HFF-Myc (cell line): ENCODE data around the gene XPNPEP2.

Experiments
- DNase-seq: peaks from one replicate; pipeline ENCODE4 v3.0.0-alpha.2; 2011; ENCODE audit warnings: low read depth; ENCODE audit errors: extremely low read depth
- H3K4me3 ChIP-seq: replicated peaks from 2 replicates; pipeline ENCODE4 v1.5.1; 2011; ENCODE audit warnings: low read depth, mild to moderate bottlenecking, control low read depth, low read length
- CTCF ChIP-seq: IDR thresholded peaks from 2 replicates; pipeline ENCODE4 v1.5.1; 2012; ENCODE audit warnings: mild to moderate bottlenecking, low read depth, low read length, control low read depth; ENCODE audit errors: missing control alignments

XPNPEP2 gene

GRCh38 chrX:129717892-129718291, 20.9 kb upstream of the XPNPEP2 start:
- DNase-seq: no peak

GRCh38 chrX:129718676-129719075, 20.1 kb upstream of the XPNPEP2 start:
- DNase-seq: no peak
- no peak overlapping the region for H3K4me3 ChIP-seq
- no peak for TF ChIP-seq CTCF

More at GRCh38 chrX:129717892-129718291, 20.9 kb upstream of the XPNPEP2 start:
- no peak for TF ChIP-seq CTCF
- H3K4me3 ChIP-seq: no peak overlapping the region

- no peak for TF ChIP-seq CTCF
- no peak overlapping the region for H3K4me3 ChIP-seq
- no peak for DNase-seq
These were observed 19.5 kb upstream of the XPNPEP2 start for GRCh38 chrX:129719268-129719667.

GRCh38 chrX:129719931-129720530, 18.7 kb upstream of the XPNPEP2 start:
- no peak for TF ChIP-seq CTCF

GRCh38 chrX:129720741-129721140, 18.0 kb upstream of the XPNPEP2 start:
- no peak for TF ChIP-seq CTCF
- no peak for DNase-seq
- H3K4me3 ChIP-seq: no peak overlapping the region

More at GRCh38 chrX:129719931-129720530, 18.7 kb upstream of the XPNPEP2 start:
- H3K4me3 ChIP-seq: no peak overlapping the region
- no peak for DNase-seq

GRCh38 chrX:129721414-129721813, 17.4 kb upstream of the XPNPEP2 start:
- no peak overlapping the region for H3K4me3 ChIP-seq

More at GRCh38 chrX:129721414-129721813, 17.4 kb upstream of the XPNPEP2 start:
- no peak for TF ChIP-seq CTCF
- no peak for DNase-seq
